Kidney glomerular epithelial cell (primary cell): ENCODE measurements around the gene TARDBP.
A peak's percentile ranks its signal among the peaks of the same experiment; 100 is the strongest.
"Not testable (repeated sequence)": the region's sequence is repeated elsewhere in the genome, so short reads cannot be mapped to it uniquely, and the experiment has no call there.

Experiments
- DNase-seq: peaks from one replicate; lab custom pipeline; 2025; lab: John Stamatoyannopoulos, UW

Gene TARDBP

GRCh38 chr1:10992864-10993263 lies 19.6 kb upstream of the TARDBP start:
- no peak for DNase-seq

GRCh38 chr1:10996100-10996499 lies 16.4 kb upstream of the TARDBP start:
- DNase-seq, result no peak

GRCh38 chr1:11000526-11000925 lies 11.9 kb upstream of the TARDBP start:
- no peak for DNase-seq

GRCh38 chr1:11013160-11013531 lies 692 bp downstream of the TARDBP start:
- no peak for DNase-seq

DNA sequence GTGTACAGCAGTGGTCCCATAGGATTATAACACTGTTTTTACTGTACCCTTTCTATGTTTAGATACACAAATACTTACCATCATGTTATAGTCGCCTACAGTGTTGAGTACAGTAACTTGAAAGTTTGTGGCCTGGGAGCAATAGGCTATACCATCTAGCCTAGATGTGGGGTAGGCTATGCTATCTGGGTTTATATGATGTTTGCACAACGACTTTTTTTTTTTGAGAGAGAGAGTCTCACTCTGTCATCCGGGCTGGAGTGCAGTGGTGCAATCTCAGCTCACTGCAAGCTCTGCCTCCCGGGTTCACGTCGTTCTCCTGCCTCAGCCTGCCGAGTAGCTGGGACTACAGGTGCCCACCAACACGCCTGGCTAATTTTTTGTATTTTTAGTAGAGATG lies 6.9 kb downstream of the TARDBP start:
- DNase-seq, result not testable (repeated sequence)

DNA sequence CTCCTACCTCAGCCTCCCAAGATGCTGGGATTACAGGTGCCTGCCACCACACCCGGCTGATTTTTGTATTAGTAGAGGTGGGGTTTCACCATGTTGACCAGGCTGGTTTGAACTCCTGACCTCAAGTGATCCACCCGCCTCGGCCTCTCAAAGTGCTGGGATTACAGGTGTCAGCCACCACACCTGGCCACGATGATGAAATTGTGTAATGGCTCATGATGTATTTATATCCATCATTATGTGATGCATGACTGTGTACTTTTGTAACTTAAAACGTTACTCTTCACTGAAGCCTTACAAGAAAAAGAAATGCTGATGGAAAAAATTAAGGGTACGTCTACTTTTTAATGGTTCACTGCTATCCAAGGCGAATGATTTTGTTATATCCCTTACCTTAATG lies 7.5 kb downstream of the TARDBP start:
- DNase-seq, result no peak

GRCh38 chr1:11023201-11023600 lies 10.7 kb downstream of the TARDBP start:
- no peak for DNase-seq

- no peak for DNase-seq
These were observed 11.9 kb downstream of the TARDBP start for GRCh38 chr1:11024154-11024873.

DNA sequence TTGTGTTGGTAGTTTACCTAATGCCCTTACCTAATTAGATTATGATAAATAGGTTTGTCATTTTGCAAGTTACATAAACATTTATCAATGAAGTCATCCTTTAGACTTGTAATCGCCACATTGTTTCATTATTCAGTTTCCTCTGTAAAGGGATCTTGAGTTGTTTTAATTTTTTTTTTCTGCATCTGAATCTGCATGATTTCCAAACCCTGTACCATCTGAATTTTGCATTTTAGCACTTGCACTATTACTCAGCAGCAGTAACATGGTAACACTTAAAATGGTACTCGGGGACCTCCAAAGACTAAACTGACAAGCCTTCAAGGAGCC lies 12.4 kb downstream of the TARDBP start:
- no peak for DNase-seq

DNA sequence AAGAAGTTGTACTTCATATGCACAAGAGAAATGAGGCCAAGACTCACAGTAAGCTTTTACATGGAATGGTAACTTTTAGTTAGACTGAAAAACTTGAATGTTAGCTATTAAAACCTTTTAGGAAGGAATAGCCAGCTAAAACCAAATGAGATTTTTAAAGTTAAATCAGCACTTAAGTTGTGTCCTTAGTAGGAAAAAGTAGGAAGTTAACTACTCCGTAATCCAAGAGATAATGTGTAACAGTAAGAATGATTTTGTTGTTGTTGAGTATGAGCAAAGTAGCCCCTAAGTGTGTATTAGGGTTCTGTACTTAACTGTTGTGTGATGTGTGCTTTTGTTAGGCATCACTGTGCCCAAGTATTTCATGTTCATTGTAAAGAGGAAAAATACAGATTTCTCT lies 13.2 kb downstream of the TARDBP start:
- DNase-seq, result no peak

GRCh38 chr1:11026052-11026451 lies 13.6 kb downstream of the TARDBP start:
- no peak for DNase-seq

- no peak for DNase-seq
These were observed 14.4 kb downstream of the TARDBP start for GRCh38 chr1:11026903-11027302.

GRCh38 chr1:11027316-11027715 lies 14.9 kb downstream of the TARDBP start:
- no peak for DNase-seq

GRCh38 chr1:11028018-11028417 lies 15.6 kb downstream of the TARDBP start:
- DNase-seq, result no peak

- no peak for DNase-seq
These were observed 18.4 kb downstream of the TARDBP start for GRCh38 chr1:11030865-11031264.

GRCh38 chr1:11031624-11032262 lies 19.3 kb downstream of the TARDBP start:
- DNase-seq, result no peak

- DNase-seq, result not testable (repeated sequence)
These were observed 24.7 kb downstream of the TARDBP start for GRCh38 chr1:11037019-11037739.

DNA sequence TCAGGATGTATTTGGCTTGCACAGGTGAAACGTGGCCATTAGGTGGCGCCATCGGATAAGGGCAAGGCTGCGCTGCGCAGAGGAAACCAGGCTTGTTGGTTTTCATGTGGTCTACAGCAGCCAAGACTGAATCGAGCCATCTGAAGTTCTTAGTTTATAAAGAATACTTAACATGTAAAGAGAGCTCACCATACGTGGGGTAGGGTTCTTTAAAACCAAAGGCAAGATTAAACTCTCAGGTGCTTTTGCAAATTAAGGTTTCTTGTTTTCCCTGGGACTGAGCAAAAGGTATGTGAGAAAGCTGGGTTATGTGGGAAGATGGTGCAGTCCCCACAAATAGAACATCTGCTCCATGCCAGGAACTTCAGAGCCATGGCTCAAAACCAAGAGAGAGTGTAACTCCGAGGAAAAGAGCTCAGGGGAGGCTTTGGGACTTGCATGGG lies 25.3 kb downstream of the TARDBP start:
- peak; percentile 67 for DNase-seq

DNA sequence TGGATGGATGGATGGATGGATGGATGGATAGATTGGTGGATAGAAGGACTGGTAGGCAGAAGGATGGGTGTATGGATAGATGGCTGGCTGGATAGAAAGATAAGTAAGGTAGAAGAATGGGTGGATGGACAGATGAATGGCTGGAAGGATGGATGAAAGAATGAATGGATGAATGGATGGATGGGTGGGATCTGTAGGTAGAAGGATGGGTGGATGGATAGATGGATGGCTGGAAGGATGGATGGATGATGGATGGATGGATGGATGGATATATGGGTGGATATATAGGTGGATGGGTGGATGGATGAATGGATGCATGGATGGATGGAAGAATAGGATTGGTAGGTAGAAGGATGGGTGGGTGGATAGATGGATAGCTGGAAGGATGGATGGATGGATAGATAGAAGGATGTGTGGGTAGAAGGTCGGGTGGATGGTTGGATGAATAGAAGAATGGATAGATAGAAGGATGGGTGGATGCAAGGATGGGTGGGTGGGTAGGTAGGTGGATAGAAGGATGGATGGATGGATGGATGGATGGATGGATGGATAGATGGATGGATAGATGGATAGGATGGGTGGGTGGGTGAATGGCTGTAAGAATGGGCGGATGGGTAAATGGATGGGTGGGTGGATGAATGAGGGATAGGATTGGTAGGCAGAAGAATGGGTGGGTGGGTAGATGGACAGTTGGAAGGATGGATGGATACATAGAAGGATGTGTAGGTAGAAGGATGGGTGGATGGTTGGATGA lies 27.1 kb downstream of the TARDBP start:
- no peak for DNase-seq

DNA sequence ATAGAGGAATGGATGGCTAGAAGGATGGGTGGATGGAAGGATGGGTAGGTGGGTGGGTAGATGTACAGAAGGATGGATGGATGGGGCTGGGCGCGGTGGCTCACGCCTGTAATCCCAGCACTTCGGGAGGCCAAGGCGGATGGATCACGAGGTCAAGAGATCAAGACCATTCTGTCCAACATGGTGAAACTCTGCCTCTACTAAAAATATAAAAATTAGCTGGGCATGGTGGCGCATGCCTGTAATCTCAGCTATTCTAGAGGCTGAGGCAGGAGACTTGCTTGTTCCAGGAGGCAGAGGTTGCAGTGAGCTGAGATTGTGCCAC lies 27.6 kb downstream of the TARDBP start:
- DNase-seq, result not testable (repeated sequence)

- DNase-seq, result no peak
These were observed 28.6 kb downstream of the TARDBP start for GRCh38 chr1:11041048-11041447.

DNA sequence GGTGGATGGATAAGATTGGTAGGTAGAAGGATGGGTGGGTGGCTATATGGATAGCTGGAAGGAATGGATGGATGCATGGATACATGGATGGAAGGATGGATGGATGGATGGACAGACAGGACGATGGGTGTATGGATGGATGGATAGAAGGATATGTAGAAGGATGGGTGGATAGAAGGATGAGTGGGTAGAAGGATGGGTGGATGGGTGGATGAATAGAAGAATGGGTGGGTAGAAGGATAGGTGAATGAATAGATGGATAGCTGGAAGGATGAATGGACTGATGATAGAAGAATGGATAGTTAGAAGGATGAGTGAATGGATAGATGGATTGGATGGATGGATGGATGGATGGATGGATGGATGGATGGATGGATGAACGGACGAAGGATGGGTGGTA lies 29.6 kb downstream of the TARDBP start:
- no peak for DNase-seq
